NCI-H2196 treated with DMSO at 0.1 percent for 48 hours (cell line): ENCODE results near the gene STMP1.
"Not testable (repeated sequence)": the region's sequence is repeated elsewhere in the genome, so short reads cannot be mapped to it uniquely, and the experiment has no call there.

Experiments
- DNase-seq: peaks from one replicate; lab custom pipeline; 2025; ENCODE audit not compliant: unreplicated experiment; lab: John Stamatoyannopoulos, UW

Gene STMP1

DNA sequence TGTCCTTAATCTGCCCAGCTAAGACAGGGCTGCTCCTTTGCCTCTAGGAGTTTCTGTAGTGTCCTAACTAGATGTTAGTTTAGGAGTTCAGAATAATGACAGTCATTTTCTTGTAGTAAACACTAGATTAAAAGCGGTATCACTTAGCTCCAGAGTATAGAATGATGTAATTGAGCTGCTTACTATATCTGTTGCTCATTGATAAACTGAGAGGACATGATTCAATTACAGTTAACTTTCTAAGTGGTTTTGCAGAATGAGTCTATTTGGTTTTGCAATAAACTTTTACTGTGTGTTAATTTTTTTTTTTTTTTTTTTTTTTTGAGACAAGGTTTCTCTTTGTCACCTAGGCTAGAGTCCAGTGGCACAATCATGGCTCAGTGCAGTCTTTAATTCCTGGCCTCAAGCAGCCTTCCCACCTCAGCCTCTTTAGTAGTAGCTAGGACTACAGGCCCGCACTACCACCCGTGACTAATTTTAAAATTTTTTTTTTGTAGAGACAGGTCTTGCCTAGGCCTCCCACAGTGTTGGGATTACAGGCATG, 1.8 kb downstream of the STMP1 start:
- DNase-seq: no peak

DNA sequence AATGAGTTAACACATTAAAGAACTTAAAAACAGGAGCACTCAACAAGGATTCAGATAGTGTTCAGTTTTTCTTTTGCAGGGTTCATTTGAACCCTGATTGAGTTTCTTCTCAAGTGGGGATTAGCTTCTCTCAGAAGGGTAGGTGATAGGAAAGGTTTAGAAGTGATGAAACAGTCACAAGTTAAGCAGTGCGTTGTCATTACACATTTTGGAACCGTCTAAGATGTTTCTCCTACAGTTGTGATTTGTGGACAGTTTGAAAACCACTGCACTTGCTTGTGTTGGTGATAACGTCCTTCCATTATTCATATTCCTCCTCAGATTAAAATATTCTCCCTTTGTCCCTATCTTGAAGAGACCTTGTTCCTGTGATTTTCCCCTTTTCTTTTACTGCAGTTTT, 2.7 kb downstream of the STMP1 start:
- DNase-seq: no peak

DNA sequence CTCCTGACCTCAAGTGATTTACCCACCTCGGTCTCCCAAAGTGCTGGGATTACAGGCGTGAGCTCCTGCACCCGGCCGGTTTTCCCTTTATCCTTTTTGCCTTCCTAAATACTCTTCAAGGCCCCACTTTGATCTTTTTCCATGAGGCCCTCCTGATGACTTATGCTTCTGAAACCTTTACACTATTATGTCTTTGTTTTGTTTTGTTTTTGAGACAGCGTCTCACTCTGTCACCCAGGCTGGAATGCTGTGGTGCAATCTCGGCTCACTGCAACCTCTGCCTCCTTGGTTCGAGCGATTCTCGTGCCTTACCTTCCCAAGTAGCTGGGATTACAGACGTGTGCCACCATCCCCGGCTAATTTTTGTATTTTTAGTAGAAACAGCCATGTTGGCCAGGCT, 3.8 kb downstream of the STMP1 start:
- DNase-seq: no peak

DNA sequence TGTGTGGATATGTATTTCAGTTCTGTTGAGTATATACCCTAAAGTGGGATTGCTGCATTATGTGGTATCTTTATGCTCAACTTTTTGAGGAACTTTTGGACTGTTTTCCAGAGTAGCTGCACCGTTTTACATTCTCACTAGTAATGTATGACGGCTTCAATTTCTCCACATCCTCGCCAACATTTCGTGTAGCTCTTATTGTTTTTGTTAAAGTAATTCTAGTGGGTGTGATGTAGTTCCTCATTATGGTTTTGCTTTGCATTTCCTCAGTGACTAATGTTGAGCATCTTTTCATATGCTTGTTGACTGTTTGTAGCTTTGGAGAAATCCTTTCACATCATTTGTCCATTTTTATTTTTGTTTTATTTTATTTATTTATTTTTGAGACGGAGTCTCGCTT, 4.5 kb downstream of the STMP1 start:
- DNase-seq: no peak

DNA sequence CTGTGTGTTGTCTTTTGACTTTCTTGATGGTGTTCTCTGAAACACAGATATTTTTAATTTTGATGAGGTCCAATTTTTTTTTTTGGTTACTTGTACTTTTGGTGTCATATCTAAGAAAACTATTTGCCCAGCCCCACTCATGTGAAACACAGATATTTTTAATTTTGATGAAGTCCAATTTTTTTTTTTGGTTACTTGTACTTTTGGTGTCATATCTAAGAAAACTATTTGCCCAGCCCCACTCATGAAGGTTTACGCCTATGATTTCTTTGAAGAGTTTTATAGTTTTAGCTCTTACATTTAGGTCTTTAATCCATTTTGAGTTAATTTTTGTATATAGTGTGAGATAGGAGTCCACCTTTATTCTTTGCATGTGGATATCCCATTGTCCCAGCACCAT, 5.3 kb downstream of the STMP1 start:
- DNase-seq: not testable (repeated sequence)

DNA sequence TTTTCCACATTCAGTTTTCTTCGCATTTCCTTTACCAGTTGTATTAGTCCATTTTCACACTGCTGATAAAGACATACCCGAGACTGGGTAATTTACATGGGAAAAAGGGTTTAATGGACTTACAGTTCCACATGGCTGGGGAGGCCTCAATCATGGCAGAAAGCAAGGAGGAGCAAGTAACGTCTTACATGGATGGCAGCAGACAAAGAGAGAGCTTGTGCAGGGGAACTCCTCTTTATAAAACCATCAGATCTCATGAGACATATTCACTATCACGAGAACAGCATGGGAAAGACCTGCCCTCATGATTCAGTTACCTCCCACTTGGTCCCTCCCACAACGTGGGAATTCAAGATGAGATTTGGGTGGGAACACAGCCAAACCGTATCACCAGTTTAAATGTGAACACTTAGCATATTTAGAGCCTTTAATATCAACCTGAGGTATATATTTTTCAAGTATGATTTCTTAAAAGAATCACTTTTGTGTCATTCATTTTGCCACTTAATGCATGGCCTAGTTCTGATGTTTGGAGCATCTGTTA, 6.6 kb downstream of the STMP1 start:
- not testable (repeated sequence) for DNase-seq

DNA sequence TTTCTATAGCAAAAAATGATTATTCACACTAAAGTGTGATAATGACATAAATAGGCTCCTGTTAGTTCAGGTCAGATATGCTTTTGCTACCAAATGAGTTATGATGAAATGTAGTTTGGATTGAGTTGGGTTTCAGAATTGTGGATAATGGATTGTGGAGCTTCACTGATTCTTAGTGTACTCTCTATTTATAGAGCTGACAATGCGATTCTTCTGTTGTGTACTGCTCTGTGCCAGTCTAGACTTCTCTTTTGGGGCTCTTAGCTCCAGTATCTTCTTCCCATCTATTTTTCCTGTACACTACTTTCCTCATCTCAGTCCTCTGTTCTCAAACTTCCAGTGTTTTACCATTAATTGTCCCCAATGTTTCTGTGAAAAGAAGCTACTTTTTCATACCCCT, 7.5 kb downstream of the STMP1 start:
- DNase-seq: no peak

DNA sequence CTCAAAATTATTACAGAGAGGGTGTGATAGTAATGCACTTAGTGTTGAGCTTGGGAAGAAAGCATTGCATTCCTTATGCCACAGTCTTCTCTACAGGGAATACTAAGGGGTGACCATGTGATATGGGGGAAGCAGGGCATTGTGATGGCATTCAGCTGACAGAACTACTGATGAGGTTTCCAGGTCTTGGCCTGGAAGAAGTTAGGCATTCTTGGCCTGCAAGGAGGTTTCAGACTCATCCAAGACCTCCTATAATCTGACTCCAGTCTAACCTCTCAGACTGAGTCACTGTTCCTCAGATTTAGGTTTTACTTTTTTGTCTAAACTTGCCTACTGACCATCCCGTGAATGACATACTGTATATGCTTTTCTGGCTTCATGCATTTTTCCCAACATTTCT, 7.9 kb downstream of the STMP1 start:
- DNase-seq: no peak

DNA sequence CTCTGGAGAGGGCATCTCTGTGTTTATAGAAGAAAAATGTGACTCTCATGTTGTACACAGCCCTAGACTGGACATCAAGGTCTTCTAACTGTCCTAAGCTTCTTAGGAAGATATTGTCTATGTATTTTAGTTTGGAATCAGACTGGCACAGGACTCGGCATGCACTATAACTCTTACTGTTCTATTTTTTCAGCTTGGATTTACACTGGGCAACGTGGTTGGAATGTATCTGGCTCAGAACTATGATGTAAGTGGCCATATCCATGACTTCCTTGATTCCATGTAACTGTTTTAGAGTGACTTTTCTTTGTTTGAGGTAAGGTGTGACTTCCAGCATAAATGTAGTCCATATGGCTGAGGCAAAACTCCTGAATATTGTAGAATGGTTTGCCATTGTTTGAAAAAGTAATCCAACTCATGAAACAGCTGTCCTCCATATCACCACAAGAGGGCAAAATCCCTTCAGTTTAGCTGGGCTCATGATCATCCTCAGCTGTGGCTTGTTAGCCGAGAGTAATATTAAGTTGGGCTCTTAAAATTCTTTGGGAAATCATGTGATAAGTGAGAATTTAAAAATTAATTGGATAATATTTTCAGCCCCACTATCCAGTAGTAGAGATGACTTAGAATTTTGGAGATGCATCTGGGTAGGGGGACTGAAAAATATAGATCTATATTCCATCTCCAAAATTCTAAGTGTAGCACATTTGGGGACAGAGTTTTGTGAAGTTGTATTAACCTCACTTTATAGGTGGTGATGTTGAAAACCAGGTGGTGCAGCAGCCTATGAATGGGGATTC, 10.4 kb downstream of the STMP1 start:
- peak; percentile 23 for DNase-seq

DNA sequence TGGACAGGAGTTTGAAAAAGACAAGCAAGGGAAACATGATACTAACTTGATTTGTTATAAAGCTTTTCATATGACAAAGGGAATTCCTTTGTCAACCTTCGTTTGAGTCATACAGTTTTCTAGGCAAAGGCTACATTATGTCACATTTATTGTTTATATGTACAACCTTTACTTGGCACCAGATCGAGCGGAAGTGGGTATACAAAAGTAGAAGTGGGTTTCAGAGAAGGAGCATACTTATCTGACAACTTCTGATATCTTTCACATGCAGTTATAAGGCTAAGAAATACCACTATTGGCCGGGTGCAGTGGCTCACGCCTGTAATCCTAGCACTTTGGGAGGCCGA, 11.0 kb downstream of the STMP1 start:
- no peak for DNase-seq

DNA sequence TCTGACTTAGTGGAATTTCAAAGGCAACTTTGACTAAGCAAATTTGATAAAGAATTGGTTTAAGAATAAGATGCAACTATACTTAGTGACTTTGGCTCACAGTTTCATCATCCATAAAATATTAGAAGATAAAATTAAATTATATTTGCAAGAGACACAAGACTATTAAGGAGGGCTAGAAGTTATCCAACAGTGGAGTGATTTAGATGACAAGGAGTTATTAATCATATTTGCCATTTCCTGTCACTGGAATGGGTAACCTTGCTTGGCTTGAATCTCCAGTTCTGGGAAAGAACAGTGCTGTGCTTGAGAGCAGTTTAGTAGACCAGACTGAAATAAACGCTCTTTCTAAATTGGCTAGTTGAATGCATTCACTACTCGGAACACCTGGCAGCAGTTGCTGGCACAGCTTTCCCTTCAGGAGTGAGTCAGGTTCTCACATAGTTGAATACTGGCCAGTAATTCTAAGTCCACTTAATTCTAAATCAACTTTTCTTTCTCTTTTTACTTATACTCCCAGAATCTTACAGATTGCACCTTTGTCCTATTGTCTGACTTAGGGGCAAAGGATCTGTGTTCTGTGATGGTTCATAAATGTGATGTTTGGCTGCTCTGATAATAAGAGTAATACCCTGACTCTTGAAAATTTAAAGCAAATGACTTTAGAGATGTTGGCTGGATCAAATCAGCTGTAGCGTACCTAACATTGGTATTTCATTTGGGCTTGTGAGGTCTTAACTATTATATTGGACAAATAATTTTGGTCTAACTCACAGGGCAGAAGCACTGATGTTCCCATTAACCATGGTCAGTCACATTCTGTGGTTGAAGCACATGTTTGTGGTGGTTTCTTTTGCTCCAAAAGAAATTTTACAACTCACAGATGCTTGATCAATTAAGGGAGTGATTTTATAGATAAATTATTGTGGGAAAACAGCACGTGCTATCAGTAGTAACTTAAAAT, 16.6 kb downstream of the STMP1 start:
- peak; percentile 49 for DNase-seq

DNA sequence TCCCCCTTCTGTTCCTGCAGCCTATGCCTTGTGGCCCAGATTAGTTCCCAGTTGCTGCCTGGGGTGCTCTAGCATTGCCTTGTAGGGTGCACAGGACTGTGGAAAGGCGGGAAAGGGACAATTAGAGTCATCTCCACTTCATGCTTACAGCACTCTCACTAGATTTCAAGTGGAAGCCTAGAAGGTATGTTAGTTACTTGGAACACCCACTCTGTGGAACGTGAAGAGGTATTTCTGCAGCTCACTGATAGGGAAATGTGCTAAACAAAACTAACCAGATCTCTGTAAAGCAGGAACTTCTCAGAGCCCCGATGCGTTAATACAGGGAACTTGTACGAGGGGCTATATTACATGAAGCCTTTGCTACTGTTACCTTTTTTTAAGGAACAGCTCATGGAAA, 19.4 kb downstream of the STMP1 start:
- DNase-seq: no peak

DNA sequence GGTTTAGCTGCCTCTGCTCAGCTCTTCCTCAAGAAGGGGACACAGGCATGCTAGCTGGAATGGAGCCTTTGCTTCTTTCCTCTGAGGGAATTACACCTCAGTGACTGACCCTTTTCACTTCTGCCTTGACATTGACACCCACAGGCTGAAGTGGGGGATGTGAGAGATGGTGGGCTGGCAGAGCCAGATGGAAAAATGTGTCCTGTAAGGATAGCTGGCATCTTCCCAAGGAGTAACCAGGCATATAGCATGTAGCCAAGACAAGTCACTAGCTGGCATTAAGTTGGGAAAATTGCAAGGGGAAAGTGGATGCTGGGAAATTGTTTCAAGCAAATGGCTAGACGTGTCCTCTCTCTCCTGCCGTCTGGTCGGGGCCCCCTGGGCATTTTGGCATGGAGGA, 19.9 kb downstream of the STMP1 start:
- no peak for DNase-seq

DNA sequence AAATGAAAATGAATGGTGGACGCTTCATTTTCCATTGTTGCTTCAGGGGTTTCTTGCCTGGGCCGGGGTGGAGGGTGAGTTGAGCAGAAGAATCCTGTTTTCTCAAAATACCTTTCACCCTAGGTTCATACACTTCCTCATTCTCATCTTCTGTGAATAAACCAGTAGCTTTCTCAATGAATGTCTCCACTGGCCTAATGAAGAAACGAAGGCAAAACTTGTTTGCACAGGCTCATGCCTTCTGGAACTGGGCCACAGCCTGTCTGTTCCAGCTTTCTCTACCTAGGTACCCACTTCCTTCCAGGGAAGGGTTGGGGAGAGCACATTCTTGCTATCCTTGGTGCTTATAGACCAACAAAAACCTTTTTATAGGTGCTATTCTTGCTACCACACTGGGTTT, 21.3 kb downstream of the STMP1 start:
- no peak for DNase-seq

DNA sequence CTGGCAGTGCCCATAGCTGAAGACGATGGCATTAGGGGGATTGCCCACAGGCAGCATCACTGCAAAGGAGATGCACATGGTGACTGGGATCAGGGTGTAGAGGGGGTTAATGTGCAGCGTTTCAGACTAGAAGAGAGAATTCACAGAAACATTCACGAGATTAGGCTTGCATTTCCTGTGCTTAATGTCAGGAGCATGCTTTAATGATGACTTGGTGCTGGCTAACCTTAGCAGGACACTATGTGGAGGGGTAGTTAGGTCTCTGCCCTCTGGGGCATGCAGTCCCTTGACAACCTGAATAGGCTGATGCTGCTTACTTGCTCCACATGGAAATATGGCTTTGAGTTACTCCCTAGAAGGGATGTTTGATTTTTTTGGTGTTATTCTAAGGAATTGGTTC, 21.8 kb downstream of the STMP1 start:
- no peak for DNase-seq

DNA sequence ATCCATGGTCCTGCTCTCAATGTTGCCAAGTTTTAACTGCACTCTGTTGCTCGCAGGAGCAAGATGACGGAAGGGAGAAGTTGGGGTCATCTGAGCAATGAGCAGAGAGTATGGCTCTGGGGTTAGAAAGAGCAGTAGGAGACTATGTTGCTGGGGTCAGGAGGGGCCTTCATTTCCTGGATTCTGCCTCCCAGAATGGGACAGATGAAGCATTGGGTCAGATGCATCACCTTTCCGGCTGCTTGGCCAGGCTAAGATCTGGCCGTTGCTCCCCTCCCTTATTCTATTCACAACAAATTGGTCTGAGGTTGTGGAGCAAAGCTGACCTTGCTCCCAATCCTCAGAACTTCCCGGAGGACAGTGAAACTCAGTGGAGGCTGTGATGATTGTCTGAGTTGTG, 22.4 kb downstream of the STMP1 start:
- no peak for DNase-seq

DNA sequence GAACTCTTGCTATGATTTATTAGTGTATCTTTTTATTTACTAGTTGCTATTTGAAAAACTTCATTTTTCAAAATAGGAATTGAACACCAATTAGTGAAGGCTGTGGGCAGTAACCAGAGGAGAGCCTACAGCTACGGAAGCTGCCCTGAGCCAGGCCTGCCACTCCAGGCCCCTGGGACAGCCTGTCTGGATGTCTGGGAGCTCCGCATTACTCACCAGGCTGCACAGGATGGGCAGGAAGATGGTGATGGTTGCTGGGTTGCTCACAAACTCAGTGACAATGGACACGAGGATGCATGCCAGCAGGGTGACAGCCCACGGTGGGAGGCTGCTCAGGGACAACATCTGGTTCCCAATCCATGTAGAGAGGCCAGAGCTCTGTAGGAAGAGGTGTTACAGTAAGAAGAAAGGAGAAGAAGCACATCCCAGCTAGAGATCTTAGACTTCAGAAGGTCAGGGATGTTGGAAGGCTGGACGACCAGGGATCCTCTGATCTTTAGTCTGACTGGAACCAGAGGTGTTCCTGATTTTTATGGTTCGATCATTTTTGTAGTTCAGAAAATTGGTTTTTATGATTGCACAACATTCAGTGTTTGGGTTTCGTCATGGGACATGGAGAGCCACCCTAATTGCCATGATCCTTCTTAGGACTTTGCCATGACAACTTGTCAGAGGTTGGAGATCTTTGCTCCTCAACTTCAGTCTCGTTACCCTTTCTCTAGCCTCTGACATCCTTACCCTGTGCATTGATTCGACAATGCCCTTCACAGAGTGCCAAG, 23.2 kb downstream of the STMP1 start:
- no peak for DNase-seq

DNA sequence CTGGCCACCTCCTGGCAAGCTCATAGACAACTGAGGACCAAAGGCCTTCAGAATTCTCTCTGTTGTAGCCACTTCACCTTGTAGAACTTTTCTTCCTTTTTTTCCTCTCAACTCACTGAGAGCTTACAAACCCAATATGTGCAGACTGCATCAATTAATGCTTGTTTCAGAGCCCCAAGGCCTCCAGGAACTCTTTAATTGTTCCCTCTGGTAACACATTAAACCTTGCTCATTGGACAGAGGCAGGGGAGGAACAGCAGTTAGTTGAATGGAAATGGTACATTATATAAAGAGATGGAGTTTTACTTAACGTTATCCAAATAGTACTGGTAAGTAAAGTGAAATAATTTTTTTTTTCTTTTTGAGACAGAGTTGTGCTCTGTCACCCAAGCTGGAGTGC, 25.2 kb downstream of the STMP1 start:
- no peak for DNase-seq

DNA sequence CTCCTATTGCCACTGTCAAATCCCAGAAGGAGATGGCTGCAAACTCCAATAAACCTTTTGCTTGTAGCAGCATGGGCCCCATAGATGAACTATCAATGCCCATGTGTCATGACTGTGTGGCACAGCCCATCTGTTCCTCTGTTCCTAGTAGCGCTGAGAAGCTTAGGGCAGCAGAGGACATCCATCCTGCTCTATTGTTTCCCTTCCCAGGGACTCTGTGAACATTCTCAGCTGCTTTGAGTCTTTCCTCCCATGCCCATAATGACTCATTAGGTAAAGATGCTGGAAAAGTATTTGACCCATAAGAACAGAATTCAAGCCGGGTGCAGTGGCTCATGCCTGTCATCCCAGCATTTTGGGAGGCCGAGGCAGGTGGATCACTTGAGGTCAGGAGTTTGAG, 28.3 kb downstream of the STMP1 start:
- no peak for DNase-seq

DNA sequence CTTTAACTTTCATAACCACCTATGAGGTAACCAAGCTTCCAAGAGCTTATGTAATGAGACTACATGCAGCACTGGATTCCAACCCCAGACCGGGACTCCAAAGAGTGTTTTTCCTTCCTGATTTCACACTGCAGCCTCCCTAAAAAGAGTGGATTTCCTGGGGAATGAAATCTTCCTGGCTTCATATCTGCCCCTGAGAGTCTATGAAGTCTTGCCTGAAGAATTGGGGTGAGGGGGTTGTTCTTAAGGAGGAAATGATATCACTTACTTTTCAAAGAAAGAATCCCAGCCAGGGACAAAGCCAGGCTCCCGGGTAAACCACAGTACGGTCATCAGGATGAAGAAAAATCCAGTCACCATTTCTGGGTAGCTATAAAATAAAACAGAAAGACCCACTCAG, 29.7 kb downstream of the STMP1 start:
- DNase-seq: no peak

DNA sequence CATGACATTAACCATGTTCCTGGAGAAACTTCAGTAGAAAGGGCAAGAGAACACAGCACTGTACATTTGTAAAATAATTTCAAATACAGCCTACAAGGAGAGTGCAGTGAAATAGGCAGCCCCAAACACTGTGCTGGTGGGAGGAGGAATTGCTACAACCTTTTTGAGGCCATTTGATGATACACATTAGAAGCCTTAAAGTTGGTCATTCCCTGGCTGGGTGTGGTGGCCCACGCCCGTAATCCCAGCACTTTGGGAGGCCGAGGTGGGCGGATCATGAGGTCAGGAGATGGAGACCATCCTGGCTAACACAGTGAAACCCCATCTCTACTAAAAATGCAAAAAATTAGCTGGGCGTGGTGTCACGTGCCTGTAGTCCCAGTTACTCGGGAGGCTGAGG, 30.3 kb downstream of the STMP1 start:
- not testable (repeated sequence) for DNase-seq
